Endodermal cell (in vitro differentiated cells): ENCODE results near the gene SH3BP1. TPM values are rescaled to one million over a fixed set of nuclear protein-coding genes. Genes with fewer than 3 reads are reported as not detected.
"Not testable (repeated sequence)": the region's sequence is repeated elsewhere in the genome, so short reads cannot be mapped to it uniquely, and the experiment has no call there.

Experiments
- DNase-seq: peaks from one replicate; pipeline ENCODE4 v3.0.0-alpha.2; 2017
- H3K27ac ChIP-seq: 2 replicates; pipeline ENCODE4 v1.5.1; 2013; ENCODE audit warnings: mild to moderate bottlenecking, low read depth, low read length, moderate library complexity
- H3K27me3 ChIP-seq: 2 replicates; pipeline ENCODE4 v1.6.1; 2013; ENCODE audit warnings: mild to moderate bottlenecking, low read length, moderate library complexity; ENCODE audit not compliant: insufficient read depth, control insufficient read depth, poor library complexity, severe bottlenecking
- H3K36me3 ChIP-seq: 2 replicates; pipeline ENCODE4 v1.7.0; 2013; ENCODE audit warnings: mild to moderate bottlenecking, low read length, moderate library complexity; ENCODE audit not compliant: control insufficient read depth, insufficient read depth
- H3K4me1 ChIP-seq: one replicate; pipeline ENCODE4 v1.7.0; 2013; ENCODE audit warnings: low read length; ENCODE audit not compliant: control insufficient read depth, insufficient read depth
- H3K4me3 ChIP-seq: 2 replicates; pipeline ENCODE4 v1.5.1; 2013; ENCODE audit warnings: mild to moderate bottlenecking, low read length, moderate library complexity
- H3K9ac ChIP-seq: 2 replicates; pipeline ENCODE4 v1.6.1; 2013; ENCODE audit warnings: mild to moderate bottlenecking, low read length, moderate library complexity; ENCODE audit not compliant: poor library complexity, severe bottlenecking; ENCODE audit errors: extremely low read depth
- H3K9me3 ChIP-seq: 2 replicates; pipeline ENCODE4 v1.6.1; 2013; ENCODE audit warnings: mild to moderate bottlenecking, low read length, moderate library complexity; ENCODE audit not compliant: control insufficient read depth
- H3K27ac Mint-ChIP-seq: 2 replicates; pipeline ENCODE4 v1.8.0; 2020; ENCODE audit warnings: mixed read lengths
- H3K27me3 Mint-ChIP-seq: 2 replicates; pipeline ENCODE4 v1.8.0; 2021; ENCODE audit warnings: mild to moderate bottlenecking, mixed read lengths; ENCODE audit not compliant: insufficient read depth
- H3K36me3 Mint-ChIP-seq: 2 replicates; pipeline ENCODE4 v1.8.0; 2020; ENCODE audit warnings: low read depth, mixed read lengths
- H3K4me1 Mint-ChIP-seq: 2 replicates; pipeline ENCODE4 v1.8.0; 2020; ENCODE audit warnings: mixed read lengths
- H3K4me3 Mint-ChIP-seq: 2 replicates; pipeline ENCODE4 v1.8.0; 2020; ENCODE audit warnings: mild to moderate bottlenecking, moderate library complexity, mixed read lengths
- H3K9me3 Mint-ChIP-seq: 2 replicates; pipeline ENCODE4 v1.8.0; 2020; ENCODE audit warnings: mild to moderate bottlenecking, mixed read lengths
- CTCF ChIP-seq: fragments of 200-600 bp; sonication (generic); conservative IDR thresholded peaks from 2 replicates; pipeline ENCODE4 v1.5.0; 2021; ENCODE audit warnings: antibody characterized with exemption, mild to moderate bottlenecking
- WGBS, 2 experiments: methylation state at CpG; one replicate each; pipeline versions ENCODE4 v1.1.5 to v1.1.7; 2013; ENCODE audit warnings: missing lambda C conversion rate in 2 of 2, mixed read lengths in 1 of 2; ENCODE audit not compliant: insufficient coverage in 1 of 2, insufficient read length in 1 of 2; 5-methylcytosine and 5-hydroxymethylcytosine counted together
- total RNA-seq, 2 donors: library from RNA; stranded (reverse); fragmentation: NEBNext Ultra II Directional in 1 of 2; extraction: Animal tissue kit (Norgen Biotek cat#: 25700) in 1 of 2; gene quantifications; 2 replicates in 1 of 2; 3 replicates in 1 of 2; pipeline ENCODE4 v1.2.1, GENCODE V29; 2021

Gene SH3BP1
- total RNA-seq, 2 donors from 2014 or later: 37.7 to 38.6 TPM

GRCh38 chr22:37601540-37602442 lies 37.7 kb upstream of the SH3BP1 start:
- TF ChIP-seq CTCF: no peak
- peak overlapping the region; percentile 83 for H3K27ac Mint-ChIP-seq

GRCh38 chr22:37602546-37603277 lies 36.8 kb upstream of the SH3BP1 start:
- H3K9ac ChIP-seq, H3K27me3 Mint-ChIP-seq, H3K36me3 ChIP-seq, H3K9me3 Mint-ChIP-seq, H3K36me3 Mint-ChIP-seq, DNase-seq, H3K4me1 ChIP-seq, H3K27me3 ChIP-seq, H3K4me3 Mint-ChIP-seq, H3K4me3 ChIP-seq, H3K27ac ChIP-seq, H3K27ac Mint-ChIP-seq, H3K9me3 ChIP-seq: not testable (repeated sequence)
- H3K4me1 Mint-ChIP-seq: peaks cover 14% of the 10 kb centered on the region
- 79 to 84% methylated on average over 5 of the region's 5 CpGs for WGBS, 2 experiments

More at GRCh38 chr22:37601540-37602442, 37.7 kb upstream of the SH3BP1 start:
- Histone ChIP-seq H3K27ac (no peak overlapping the region), H3K36me3 (no peaks in the 10 kb centered on the region), H3K27me3 (no peaks in the 10 kb centered on the region), H3K9me3 (no peaks in the 10 kb centered on the region), H3K4me1 (peaks cover 3% of the 10 kb centered on the region), H3K9ac (no peak overlapping the region), H3K4me3 (peak overlapping the region; percentile 49)
- Mint-ChIP-seq H3K4me1 (peaks cover 13% of the 10 kb centered on the region), H3K4me3 (peak overlapping the region; percentile 17), H3K36me3 (no peaks in the 10 kb centered on the region), H3K27me3 (no peaks in the 10 kb centered on the region), H3K9me3 (no peaks in the 10 kb centered on the region)
- WGBS, 2 experiments: 61 to 62% methylated on average over 10 to 14 of the region's 14 CpGs
- DNase-seq: peak; percentile 93

- Histone ChIP-seq H3K9me3 (no peaks in the 10 kb centered on the region), H3K4me3 (no peak overlapping the region), H3K36me3 (no peaks in the 10 kb centered on the region), H3K27ac (no peak overlapping the region), H3K27me3 (no peaks in the 10 kb centered on the region), H3K4me1 (peaks cover 3% of the 10 kb centered on the region), H3K9ac (no peak overlapping the region)
- TF ChIP-seq CTCF: no peak
- 88 to 94% methylated on average over 5 to 6 of the region's 6 CpGs for WGBS, 2 experiments
- no peak overlapping the region for H3K27ac Mint-ChIP-seq
- no peak for DNase-seq
- no peak overlapping the region for H3K4me3 Mint-ChIP-seq
- no peaks in the 10 kb centered on the region for H3K9me3 Mint-ChIP-seq
- H3K4me1 Mint-ChIP-seq: peaks cover 14% of the 10 kb centered on the region
- no peaks in the 10 kb centered on the region for H3K36me3 Mint-ChIP-seq
- H3K27me3 Mint-ChIP-seq: no peaks in the 10 kb centered on the region
Measured at GRCh38 chr22:37604074-37604473, 35.4 kb upstream of the SH3BP1 start.
